Right lobe of liver (tissue), 4 donors: ENCODE data around the gene YIPF4.

Experiments used
- POLR2A ChIP-seq: fragments of 450-650 bp; IDR thresholded peaks from one replicate; pipeline ENCODE4 v1.6.1; 2017; ENCODE audit warnings: antibody characterized with exemption, mild to moderate bottlenecking
- TF ChIP-seq, protein P1 (sequence below), 4 donors: fragments of 200-600 bp in 3 of 4; fragments of 450-650 bp in 1 of 4; IDR thresholded peaks; one replicate each; pipeline versions ENCODE4 v1.5.1 to v1.8.0; 2016 to 2022; ENCODE audit warnings: antibody characterized with exemption in 4 of 4, mild to moderate bottlenecking in 2 of 4
- donor health status: DM: no; HTN: no; CAD: no.
- donor health status: DM: no; HTN: no; CAD: no.
- donor health status: DM: no; HTN: yes; CAD: no.

DNA sequence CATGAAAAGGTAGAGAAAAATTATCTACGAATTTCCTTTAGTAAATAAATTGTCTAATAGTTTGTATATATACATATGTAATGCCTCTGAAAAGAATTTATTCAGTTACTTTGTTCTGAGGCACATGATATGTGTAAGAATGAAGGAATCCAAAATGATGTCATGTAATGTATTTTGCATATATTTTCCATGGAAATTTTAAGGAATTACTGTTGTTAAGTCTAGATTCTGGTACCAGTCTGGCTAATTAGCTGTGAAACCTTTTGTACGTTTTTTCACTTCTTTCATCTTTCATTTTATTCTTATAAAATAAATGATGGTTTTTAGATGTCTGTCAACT lies 12.3 kb downstream of the YIPF4 start:
- TF ChIP-seq, protein P1, sequence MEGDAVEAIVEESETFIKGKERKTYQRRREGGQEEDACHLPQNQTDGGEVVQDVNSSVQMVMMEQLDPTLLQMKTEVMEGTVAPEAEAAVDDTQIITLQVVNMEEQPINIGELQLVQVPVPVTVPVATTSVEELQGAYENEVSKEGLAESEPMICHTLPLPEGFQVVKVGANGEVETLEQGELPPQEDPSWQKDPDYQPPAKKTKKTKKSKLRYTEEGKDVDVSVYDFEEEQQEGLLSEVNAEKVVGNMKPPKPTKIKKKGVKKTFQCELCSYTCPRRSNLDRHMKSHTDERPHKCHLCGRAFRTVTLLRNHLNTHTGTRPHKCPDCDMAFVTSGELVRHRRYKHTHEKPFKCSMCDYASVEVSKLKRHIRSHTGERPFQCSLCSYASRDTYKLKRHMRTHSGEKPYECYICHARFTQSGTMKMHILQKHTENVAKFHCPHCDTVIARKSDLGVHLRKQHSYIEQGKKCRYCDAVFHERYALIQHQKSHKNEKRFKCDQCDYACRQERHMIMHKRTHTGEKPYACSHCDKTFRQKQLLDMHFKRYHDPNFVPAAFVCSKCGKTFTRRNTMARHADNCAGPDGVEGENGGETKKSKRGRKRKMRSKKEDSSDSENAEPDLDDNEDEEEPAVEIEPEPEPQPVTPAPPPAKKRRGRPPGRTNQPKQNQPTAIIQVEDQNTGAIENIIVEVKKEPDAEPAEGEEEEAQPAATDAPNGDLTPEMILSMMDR (IDR thresholded peaks at IDR 0.05) = no peak
- no peak for TF ChIP-seq POLR2A
